ENCODE measurements around the gene XRCC6. TPM values are rescaled to one million over a fixed set of nuclear protein-coding genes. Genes with fewer than 3 reads are reported as not detected.

XRCC6 gene
- total RNA-seq, 1 experiment from 2014 or later, result 414 TPM

DNA sequence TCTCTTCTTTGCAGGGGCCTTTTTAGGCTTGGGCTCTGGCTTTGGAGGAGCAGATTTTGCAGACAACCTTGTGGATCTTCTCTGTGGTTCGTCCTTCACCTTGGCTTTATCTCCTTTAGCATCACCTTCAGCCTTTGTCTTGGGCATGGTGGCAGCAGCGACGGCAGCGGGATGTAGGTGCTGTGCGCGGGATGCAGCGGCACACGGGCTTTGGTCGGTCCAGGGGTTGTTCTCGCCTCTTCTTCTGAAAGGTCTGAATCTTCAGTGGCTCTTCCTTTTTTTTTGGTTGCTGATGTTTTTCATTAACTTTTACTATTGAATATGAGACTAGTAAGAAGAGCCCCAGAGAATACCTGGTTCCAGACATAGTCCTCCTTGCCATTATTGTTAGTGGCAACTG is 88.2 kb downstream of the XRCC6 start:
- CTCF ChIA-PET, result no interaction called here
- Histone ChIP-seq H3K27me3 (replicated peaks; ENCODE audit: control insufficient read depth, insufficient read depth, low read length) (no peaks in the 10 kb centered on the region), H3K4me1 (no peaks in the 10 kb centered on the region), H3K36me3 (ENCODE audit: control insufficient read depth, insufficient read depth, low read length) (no peaks in the 10 kb centered on the region), H3K9me3 (no peaks in the 10 kb centered on the region), H3K4me3 (ENCODE audit: low read depth, low read length) (no peak overlapping the region)
- no TSS peak for BruUV-seq (replicated peaks)
- no peak overlapping the region for H3K27ac Mint-ChIP-seq (ENCODE audit: unreplicated experiment)
- H3K4me1 Mint-ChIP-seq (ENCODE audit: low read depth, unreplicated experiment), result no peaks in the 10 kb centered on the region
- intact Hi-C loops (cut with micrococcal nuclease; ENCODE audit: unreplicated experiment), result no loop called here
- TF ChIP-seq, protein P1, sequence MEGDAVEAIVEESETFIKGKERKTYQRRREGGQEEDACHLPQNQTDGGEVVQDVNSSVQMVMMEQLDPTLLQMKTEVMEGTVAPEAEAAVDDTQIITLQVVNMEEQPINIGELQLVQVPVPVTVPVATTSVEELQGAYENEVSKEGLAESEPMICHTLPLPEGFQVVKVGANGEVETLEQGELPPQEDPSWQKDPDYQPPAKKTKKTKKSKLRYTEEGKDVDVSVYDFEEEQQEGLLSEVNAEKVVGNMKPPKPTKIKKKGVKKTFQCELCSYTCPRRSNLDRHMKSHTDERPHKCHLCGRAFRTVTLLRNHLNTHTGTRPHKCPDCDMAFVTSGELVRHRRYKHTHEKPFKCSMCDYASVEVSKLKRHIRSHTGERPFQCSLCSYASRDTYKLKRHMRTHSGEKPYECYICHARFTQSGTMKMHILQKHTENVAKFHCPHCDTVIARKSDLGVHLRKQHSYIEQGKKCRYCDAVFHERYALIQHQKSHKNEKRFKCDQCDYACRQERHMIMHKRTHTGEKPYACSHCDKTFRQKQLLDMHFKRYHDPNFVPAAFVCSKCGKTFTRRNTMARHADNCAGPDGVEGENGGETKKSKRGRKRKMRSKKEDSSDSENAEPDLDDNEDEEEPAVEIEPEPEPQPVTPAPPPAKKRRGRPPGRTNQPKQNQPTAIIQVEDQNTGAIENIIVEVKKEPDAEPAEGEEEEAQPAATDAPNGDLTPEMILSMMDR (IDR thresholded peaks at IDR 0.05; ENCODE audit: insufficient read depth in 1 of 2, low read depth in 1 of 2, low read length in 1 of 2, severe bottlenecking in 1 of 2, unreplicated experiment in 1 of 2), result no peak
- no peak for DNase-seq
- H3K27me3 Mint-ChIP-seq (ENCODE audit: insufficient read depth, unreplicated experiment), result peaks cover 3% of the 10 kb centered on the region
- no peaks in the 10 kb centered on the region for H3K36me3 Mint-ChIP-seq (ENCODE audit: insufficient read depth, unreplicated experiment)
- POLR2A ChIA-PET, result no interaction called here
- no peak overlapping the region for H3K4me3 Mint-ChIP-seq (ENCODE audit: unreplicated experiment)
- no peaks in the 10 kb centered on the region for H3K9me3 Mint-ChIP-seq (ENCODE audit: unreplicated experiment)

GRCh38 chr22:41713004-41713403 is 91.9 kb downstream of the XRCC6 start:
- Histone ChIP-seq H3K27me3 (replicated peaks; ENCODE audit: control insufficient read depth, insufficient read depth, low read length) (no peaks in the 10 kb centered on the region), H3K4me3 (ENCODE audit: low read depth, low read length) (no peak overlapping the region), H3K36me3 (ENCODE audit: control insufficient read depth, insufficient read depth, low read length) (no peaks in the 10 kb centered on the region), H3K4me1 (no peaks in the 10 kb centered on the region), H3K9me3 (no peaks in the 10 kb centered on the region)
- Mint-ChIP-seq H3K27ac (ENCODE audit: unreplicated experiment) (no peak overlapping the region), H3K36me3 (ENCODE audit: insufficient read depth, unreplicated experiment) (no peaks in the 10 kb centered on the region), H3K4me3 (ENCODE audit: unreplicated experiment) (no peak overlapping the region), H3K27me3 (ENCODE audit: insufficient read depth, unreplicated experiment) (peaks cover 3% of the 10 kb centered on the region), H3K9me3 (ENCODE audit: unreplicated experiment) (no peaks in the 10 kb centered on the region), H3K4me1 (ENCODE audit: low read depth, unreplicated experiment) (no peaks in the 10 kb centered on the region)
- intact Hi-C loops (cut with micrococcal nuclease; ENCODE audit: unreplicated experiment), result no loop called here
- BruUV-seq (replicated peaks), result no TSS peak
- DNase-seq, result no peak
- TF ChIP-seq, protein P1 (IDR thresholded peaks at IDR 0.05; ENCODE audit: insufficient read depth in 1 of 2, low read depth in 1 of 2, low read length in 1 of 2, severe bottlenecking in 1 of 2, unreplicated experiment in 1 of 2), result no peak
- ChIA-PET POLR2A (no interaction called here), CTCF (interaction anchor here (0.6 to 3.7 kb wide), 3 partner anchors 16 to 213 kb away, joined by 4 to 20 read pairs (median 5); no protein-coding TSS in a partner anchor)

Other genes with a start within 250 kb of the XRCC6 start
- 13.8 and 17.8 TPM in 2 replicates for gene TEF, start 239.4 kb upstream of the XRCC6 start, total RNA-seq (2022)
- gene TOB2, start 174.5 kb upstream of the XRCC6 start, total RNA-seq (2022), result 49.0 and 52.5 TPM in 2 replicates
- gene PHF5A, start 152.6 kb upstream of the XRCC6 start, total RNA-seq (2022), result 75.4 and 78.6 TPM in 2 replicates
- 90.5 and 95.5 TPM in 2 replicates for gene ACO2, start 152.2 kb upstream of the XRCC6 start, total RNA-seq (2022)
- 42.2 and 45.4 TPM in 2 replicates for gene POLR3H, start 76.8 kb upstream of the XRCC6 start, total RNA-seq (2022)
- gene CSDC2, start 60.3 kb upstream of the XRCC6 start, total RNA-seq (2022), result 0.37 and 0.41 TPM in 2 replicates
- 27.8 and 29.6 TPM in 2 replicates for gene PMM1, start 31.5 kb upstream of the XRCC6 start, total RNA-seq (2022)
- gene DESI1, start 252 bp upstream of the XRCC6 start, total RNA-seq (2022), result 38.2 and 38.9 TPM in 2 replicates
- gene SNU13, start 67.6 kb downstream of the XRCC6 start, total RNA-seq (2022), result 172 and 187 TPM in 2 replicates
- gene MEI1, start 78.2 kb downstream of the XRCC6 start, total RNA-seq (2022), result not detected in 2 replicates
- gene CCDC134, start 179.4 kb downstream of the XRCC6 start, total RNA-seq (2022), result 24.3 and 24.8 TPM in 2 replicates
- gene SREBF2, start 211.8 kb downstream of the XRCC6 start, total RNA-seq (2022), result 134 and 150 TPM in 2 replicates